Measurements from ENCODE around the gene ACTL6B. TPM values are rescaled to one million over a fixed set of nuclear protein-coding genes. Genes with fewer than 3 reads are reported as not detected.

ACTL6B gene
- total RNA-seq, 2 donors from 2014 or later: not detected

DNA sequence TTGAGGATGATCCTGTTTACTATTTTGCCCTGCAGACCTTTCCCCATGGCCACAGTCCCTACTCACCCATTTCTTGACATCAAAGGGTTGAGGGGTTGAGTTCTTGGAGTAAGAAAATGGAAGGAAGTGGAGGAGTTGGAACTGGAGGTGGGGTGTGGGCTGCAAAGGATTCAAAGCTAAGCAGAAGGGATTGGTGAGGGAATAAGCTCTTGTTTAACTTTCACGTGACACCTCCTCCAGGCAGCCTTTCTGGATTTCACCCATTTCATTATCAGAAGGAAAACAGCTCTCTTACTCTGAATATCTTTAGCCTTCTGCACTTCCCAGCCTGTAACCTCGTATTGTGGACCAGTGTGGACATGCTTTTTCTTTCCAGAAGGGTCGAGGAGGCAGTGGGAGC is 30.2 kb downstream of the ACTL6B start:
- Histone ChIP-seq H3K27ac (no peak overlapping the region), H3K36me3 (no peaks in the 10 kb centered on the region), H3K27me3 (no peaks in the 10 kb centered on the region), H3K9me3 (no peaks in the 10 kb centered on the region), H3K4me3 (peak overlapping the region in 1 of 2 donors; percentile 34), H3K4me1 (peaks cover 0 to 9% of the 10 kb centered on the region in 2 donors)
- TF ChIP-seq, protein P1, sequence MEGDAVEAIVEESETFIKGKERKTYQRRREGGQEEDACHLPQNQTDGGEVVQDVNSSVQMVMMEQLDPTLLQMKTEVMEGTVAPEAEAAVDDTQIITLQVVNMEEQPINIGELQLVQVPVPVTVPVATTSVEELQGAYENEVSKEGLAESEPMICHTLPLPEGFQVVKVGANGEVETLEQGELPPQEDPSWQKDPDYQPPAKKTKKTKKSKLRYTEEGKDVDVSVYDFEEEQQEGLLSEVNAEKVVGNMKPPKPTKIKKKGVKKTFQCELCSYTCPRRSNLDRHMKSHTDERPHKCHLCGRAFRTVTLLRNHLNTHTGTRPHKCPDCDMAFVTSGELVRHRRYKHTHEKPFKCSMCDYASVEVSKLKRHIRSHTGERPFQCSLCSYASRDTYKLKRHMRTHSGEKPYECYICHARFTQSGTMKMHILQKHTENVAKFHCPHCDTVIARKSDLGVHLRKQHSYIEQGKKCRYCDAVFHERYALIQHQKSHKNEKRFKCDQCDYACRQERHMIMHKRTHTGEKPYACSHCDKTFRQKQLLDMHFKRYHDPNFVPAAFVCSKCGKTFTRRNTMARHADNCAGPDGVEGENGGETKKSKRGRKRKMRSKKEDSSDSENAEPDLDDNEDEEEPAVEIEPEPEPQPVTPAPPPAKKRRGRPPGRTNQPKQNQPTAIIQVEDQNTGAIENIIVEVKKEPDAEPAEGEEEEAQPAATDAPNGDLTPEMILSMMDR (IDR thresholded peaks at IDR 0.05): no peak
- DNase-seq (ENCODE audit: low spot score): no peak

DNA sequence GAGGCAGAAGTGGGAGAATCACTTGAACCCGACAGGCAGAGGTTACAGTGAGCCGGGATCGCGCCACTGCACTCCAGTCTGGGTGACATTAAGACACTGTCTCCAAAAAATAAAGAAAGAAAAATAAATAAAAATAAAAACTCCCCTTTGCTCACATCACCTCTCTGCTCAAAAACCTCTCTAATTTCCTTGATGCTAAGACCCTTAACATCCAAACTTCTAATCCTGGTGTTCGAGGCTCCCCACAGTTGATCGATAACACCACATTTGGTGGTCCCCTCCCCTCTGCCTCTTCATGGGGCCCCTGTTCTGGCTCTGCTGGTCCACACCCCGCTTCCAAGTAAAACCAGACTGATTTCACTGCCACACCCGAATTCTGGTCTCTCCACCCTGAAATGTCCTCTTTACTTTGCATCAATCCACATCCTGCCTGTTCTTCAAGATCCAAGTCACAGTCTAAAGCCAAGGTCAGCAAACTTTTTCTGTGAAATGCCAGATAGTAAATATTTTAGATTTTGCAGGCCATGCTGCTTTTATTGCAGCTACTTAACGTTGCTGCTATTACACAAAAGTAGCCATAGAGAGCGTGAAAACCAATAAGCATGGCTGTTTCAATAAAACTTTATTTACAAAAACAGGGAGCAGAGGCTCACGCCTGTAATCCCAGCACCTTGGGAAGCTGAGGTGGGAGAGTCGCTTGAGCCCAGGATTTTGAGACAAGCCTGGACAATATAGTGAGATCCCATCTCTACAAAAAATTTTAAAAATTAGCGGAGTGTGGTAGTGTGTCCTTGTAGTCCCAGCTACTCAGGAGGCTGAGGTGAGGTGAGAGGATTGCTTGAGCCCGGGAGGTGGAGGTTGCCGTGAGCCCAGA is 32.1 kb downstream of the ACTL6B start:
- H3K27ac ChIP-seq: no peak overlapping the region
- DNase-seq (ENCODE audit: low spot score): no peak
- H3K27me3 ChIP-seq: no peaks in the 10 kb centered on the region
- peaks cover 0 to 9% of the 10 kb centered on the region in 2 donors for H3K4me1 ChIP-seq
- TF ChIP-seq, protein P1 (IDR thresholded peaks at IDR 0.05): no peak
- H3K4me3 ChIP-seq: no peak overlapping the region
- H3K9me3 ChIP-seq: no peaks in the 10 kb centered on the region
- H3K36me3 ChIP-seq: no peaks in the 10 kb centered on the region

DNA sequence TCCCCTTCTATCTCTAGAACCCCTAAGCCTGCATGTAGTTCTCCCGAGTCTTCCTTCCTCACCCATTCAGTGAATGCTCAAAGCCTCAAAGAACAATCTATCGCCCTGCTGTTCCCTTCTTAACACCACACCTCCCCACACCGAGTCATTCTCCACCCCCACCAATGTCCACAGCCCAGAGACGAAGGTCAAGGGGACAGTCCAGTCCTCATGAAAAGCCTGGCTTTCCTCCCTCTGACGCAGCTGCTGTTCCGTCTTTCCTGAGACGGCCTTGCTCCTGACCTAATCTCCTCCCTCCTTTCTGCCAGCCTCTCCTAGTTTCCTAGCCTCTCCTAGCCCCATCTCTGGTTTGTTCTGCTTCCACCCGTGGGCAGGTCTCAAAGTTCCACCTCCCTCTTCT is 34.7 kb downstream of the ACTL6B start:
- no peaks in the 10 kb centered on the region for H3K9me3 ChIP-seq
- TF ChIP-seq, protein P1 (IDR thresholded peaks at IDR 0.05): no peak
- no peak for DNase-seq (ENCODE audit: low spot score)
- H3K27ac ChIP-seq: no peak overlapping the region
- no peaks in the 10 kb centered on the region for H3K36me3 ChIP-seq
- H3K27me3 ChIP-seq: no peaks in the 10 kb centered on the region
- H3K4me1 ChIP-seq: peaks cover 0 to 4% of the 10 kb centered on the region in 2 donors
- no peak overlapping the region for H3K4me3 ChIP-seq

DNA sequence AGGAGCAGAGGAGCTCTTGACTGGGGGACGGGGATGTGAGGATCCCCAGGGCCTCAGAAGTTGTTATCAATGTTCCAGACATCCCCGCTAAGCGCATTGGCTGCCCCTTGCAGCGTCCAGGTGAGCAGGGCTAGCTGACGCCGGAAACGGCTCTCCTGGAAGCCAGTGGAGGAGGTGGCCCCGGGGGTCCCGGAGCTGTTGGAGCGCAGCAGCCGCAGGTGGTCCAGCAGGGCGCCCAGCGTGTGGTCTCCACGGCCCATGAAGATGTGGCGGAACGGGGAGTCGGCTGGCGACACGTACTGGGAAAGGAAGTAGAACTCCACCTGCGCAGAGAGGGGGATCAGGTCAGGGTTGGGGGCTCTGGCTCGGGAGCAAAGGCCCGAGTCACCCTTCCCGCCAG is 35.4 kb downstream of the ACTL6B start:
- H3K36me3 ChIP-seq: no peaks in the 10 kb centered on the region
- H3K4me1 ChIP-seq: no peaks in the 10 kb centered on the region
- H3K27me3 ChIP-seq: no peaks in the 10 kb centered on the region
- no peak for DNase-seq (ENCODE audit: low spot score)
- TF ChIP-seq, protein P1 (IDR thresholded peaks at IDR 0.05): no peak
- no peak overlapping the region for H3K27ac ChIP-seq
- H3K4me3 ChIP-seq: no peak overlapping the region
- no peaks in the 10 kb centered on the region for H3K9me3 ChIP-seq

DNA sequence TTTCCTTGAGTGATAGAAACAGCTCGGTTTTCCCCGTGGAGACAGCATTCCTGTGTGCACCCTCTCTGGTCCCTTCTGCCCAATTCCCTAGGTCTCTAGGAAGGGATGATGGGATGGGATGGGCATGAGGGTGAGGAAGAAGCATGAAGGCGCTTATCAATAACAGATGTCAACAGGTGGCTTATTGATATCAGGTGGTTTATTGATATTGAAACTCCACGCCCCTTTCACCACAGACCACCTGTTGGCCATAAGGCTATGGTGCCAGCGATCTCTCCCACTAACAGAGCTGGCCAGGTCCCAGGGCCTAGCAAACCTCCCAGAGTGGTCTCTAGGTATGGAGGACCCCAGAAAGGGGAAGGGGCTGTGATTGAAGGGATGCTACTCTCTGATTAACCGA is 36.0 kb downstream of the ACTL6B start:
- no peaks in the 10 kb centered on the region for H3K27me3 ChIP-seq

More for the DNA sequence above, 36.0 kb downstream of the ACTL6B start:
- Histone ChIP-seq H3K27ac (no peak overlapping the region), H3K4me1 (no peaks in the 10 kb centered on the region), H3K9me3 (no peaks in the 10 kb centered on the region), H3K36me3 (no peaks in the 10 kb centered on the region), H3K4me3 (no peak overlapping the region)
- TF ChIP-seq, protein P1 (IDR thresholded peaks at IDR 0.05): no peak
- DNase-seq (ENCODE audit: low spot score): no peak
